Loucy (cell line): ENCODE data around the gene CACNA1B.

Experiments
- EZH2phosphoT487 ChIP-seq: fragments of 200-600 bp; IDR thresholded peaks from 2 replicates; pipeline ENCODE4 v1.6.1; 2018; ENCODE audit warnings: antibody characterized with exemption, mild to moderate bottlenecking, moderate library complexity, borderline replicate concordance
- TF ChIP-seq, protein P1 (sequence below): fragments of 200-600 bp; sonication (generic); conservative IDR thresholded peaks from 2 replicates; pipeline ENCODE4 v1.5.1; 2014; ENCODE audit warnings: mild to moderate bottlenecking, antibody characterized with exemption, low read length

DNA sequence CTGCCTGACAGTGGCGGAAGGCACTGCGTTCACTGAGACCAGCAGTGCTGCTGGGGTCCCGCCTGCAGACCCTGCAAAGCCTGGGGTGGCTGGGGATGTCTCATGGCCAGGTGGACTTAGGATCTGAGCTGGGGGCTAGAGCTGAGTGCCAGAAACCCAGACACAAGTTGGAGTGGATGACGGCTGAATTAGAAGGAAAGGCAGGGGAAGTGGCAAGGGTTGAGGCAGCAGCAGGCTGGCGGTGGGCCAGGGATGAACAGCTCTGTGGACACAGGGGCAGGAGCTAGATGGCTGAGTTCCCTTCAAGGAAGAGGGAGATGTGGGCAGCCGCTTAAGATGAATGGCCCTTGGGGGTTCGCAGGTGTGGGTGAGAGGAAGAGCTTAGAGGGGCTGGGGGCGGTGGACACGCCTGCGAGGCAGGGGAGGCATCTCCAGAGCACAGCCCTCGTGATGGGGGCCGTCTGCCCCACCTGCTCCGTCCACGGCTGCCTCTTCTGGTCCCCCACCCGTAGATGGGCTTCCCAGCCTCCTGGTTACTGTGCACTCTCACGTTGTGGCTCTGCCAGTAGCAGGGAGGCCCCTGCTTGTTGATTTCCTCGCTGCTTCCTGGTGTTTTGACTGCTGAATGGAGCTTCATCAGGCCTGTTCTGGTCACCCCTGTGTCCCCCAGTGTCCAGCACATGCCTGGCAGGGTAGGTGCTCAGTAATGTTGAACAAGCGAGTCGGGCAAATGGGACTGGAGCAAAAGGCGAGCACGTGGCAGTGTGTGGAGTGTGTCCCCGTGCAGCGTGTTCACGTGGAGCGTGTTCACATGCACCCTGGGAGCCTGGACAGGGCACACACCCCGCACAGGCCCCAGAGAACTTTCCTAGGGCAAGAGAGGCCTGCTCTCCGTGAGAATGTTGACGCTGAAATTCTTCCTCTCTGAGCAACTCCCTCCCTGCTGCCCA, 168.2 kb downstream of the CACNA1B start:
- TF ChIP-seq, protein P1, sequence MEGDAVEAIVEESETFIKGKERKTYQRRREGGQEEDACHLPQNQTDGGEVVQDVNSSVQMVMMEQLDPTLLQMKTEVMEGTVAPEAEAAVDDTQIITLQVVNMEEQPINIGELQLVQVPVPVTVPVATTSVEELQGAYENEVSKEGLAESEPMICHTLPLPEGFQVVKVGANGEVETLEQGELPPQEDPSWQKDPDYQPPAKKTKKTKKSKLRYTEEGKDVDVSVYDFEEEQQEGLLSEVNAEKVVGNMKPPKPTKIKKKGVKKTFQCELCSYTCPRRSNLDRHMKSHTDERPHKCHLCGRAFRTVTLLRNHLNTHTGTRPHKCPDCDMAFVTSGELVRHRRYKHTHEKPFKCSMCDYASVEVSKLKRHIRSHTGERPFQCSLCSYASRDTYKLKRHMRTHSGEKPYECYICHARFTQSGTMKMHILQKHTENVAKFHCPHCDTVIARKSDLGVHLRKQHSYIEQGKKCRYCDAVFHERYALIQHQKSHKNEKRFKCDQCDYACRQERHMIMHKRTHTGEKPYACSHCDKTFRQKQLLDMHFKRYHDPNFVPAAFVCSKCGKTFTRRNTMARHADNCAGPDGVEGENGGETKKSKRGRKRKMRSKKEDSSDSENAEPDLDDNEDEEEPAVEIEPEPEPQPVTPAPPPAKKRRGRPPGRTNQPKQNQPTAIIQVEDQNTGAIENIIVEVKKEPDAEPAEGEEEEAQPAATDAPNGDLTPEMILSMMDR = no peak
- TF ChIP-seq EZH2phosphoT487 = no peak
